Neuronal stem cell (in vitro differentiated cells): ENCODE measurements around the gene ZMYM4.
"Not testable (repeated sequence)": the region's sequence is repeated elsewhere in the genome, so short reads cannot be mapped to it uniquely, and the experiment has no call there.

Experiments used
- DNase-seq: peaks from one replicate; pipeline ENCODE4 v3.0.0-alpha.2; 2013; ENCODE audit warnings: low spot score
- H2AFZ ChIP-seq: one replicate; pipeline ENCODE4 v1.6.1; 2013; ENCODE audit warnings: mild to moderate bottlenecking, low read length, inconsistent platforms
- H2AK5ac ChIP-seq: 2 replicates; pipeline ENCODE4 v1.6.1; 2013; ENCODE audit warnings: low read depth, mild to moderate bottlenecking, inconsistent platforms, low read length, moderate library complexity, mixed read lengths
- H2BK120ac ChIP-seq: 2 replicates; pipeline ENCODE4 v1.6.1; 2013; ENCODE audit warnings: low read depth, mild to moderate bottlenecking, inconsistent platforms, low read length, moderate library complexity, mixed read lengths
- H2BK12ac ChIP-seq: one replicate; pipeline ENCODE4 v1.6.1; 2013; ENCODE audit warnings: low read length, inconsistent platforms
- H2BK15ac ChIP-seq: 2 replicates; pipeline ENCODE4 v1.6.1; 2013; ENCODE audit warnings: mild to moderate bottlenecking, low read length, inconsistent platforms, mixed read lengths
- H2BK5ac ChIP-seq: one replicate; pipeline ENCODE4 v1.6.1; 2013; ENCODE audit warnings: inconsistent platforms, mild to moderate bottlenecking, low read length, moderate library complexity
- H3K14ac ChIP-seq: one replicate; pipeline ENCODE4 v1.6.1; 2013; ENCODE audit warnings: low read length, inconsistent platforms
- H3K18ac ChIP-seq: 2 replicates; pipeline ENCODE4 v1.6.1; 2013; ENCODE audit warnings: low read length, inconsistent platforms
- H3K23ac ChIP-seq: 2 replicates; pipeline ENCODE4 v1.6.1; 2013; ENCODE audit warnings: low read depth, mild to moderate bottlenecking, mixed read lengths, low read length, inconsistent platforms; ENCODE audit not compliant: poor library complexity
- H3K27ac ChIP-seq: replicated peaks from 3 replicates; pipeline ENCODE4 v1.5.1; 2013; ENCODE audit warnings: low read length, inconsistent platforms
- H3K27me3 ChIP-seq, 3 experiments: 2 replicates each; pipeline ENCODE4 v1.6.1; 2013; ENCODE audit warnings: low read length in 3 of 3, mild to moderate bottlenecking in 2 of 3, inconsistent platforms in 1 of 3, low read depth in 1 of 3, mixed read lengths in 1 of 3, moderate library complexity in 1 of 3; ENCODE audit not compliant: control insufficient read depth in 3 of 3, insufficient read depth in 3 of 3
- H3K36me3 ChIP-seq, 2 donors: replicated peaks in 1 of 2; 2 replicates each; pipeline ENCODE4 v1.6.1; 2013; ENCODE audit warnings: low read length in 2 of 2; ENCODE audit not compliant: control insufficient read depth in 2 of 2, insufficient read depth in 2 of 2
- H3K4ac ChIP-seq: 2 replicates; pipeline ENCODE4 v1.6.1; 2013; ENCODE audit warnings: inconsistent platforms, mild to moderate bottlenecking, low read length, moderate library complexity
- H3K4me1 ChIP-seq, 2 donors: 1 replicate in 1 of 2; 2 replicates in 1 of 2; pipeline ENCODE4 v1.6.1; 2013; ENCODE audit warnings: low read length in 2 of 2, low read depth in 1 of 2; ENCODE audit not compliant: control insufficient read depth in 2 of 2, insufficient read depth in 1 of 2
- H3K4me2 ChIP-seq: one replicate; pipeline ENCODE4 v1.6.1; 2013; ENCODE audit warnings: mild to moderate bottlenecking, low read length, inconsistent platforms; ENCODE audit not compliant: insufficient read depth, poor library complexity, severe bottlenecking
- H3K4me3 ChIP-seq, 2 donors: 2 replicates each; pipeline ENCODE4 v1.5.1; 2013; ENCODE audit warnings: low read length in 2 of 2, mild to moderate bottlenecking in 2 of 2, inconsistent platforms in 1 of 2, moderate library complexity in 1 of 2
- H3K79me1 ChIP-seq: one replicate; pipeline ENCODE4 v1.6.1; 2013; ENCODE audit warnings: low read depth, mild to moderate bottlenecking, inconsistent platforms, low read length, moderate library complexity
- H3K9ac ChIP-seq: one replicate; pipeline ENCODE4 v1.6.1; 2013; ENCODE audit warnings: mild to moderate bottlenecking, low read depth, low read length, inconsistent platforms; ENCODE audit not compliant: poor library complexity
- H3K9me3 ChIP-seq, 2 donors: replicated peaks in 1 of 2; 2 replicates each; pipeline versions ENCODE3 to v1.6.1; 2013; ENCODE audit warnings: low read length in 2 of 2, mild to moderate bottlenecking in 2 of 2, inconsistent platforms in 1 of 2, low read depth in 1 of 2, mixed read lengths in 1 of 2, moderate library complexity in 1 of 2; ENCODE audit not compliant: control insufficient read depth in 2 of 2, insufficient read depth in 1 of 2
- H4K8ac ChIP-seq: one replicate; pipeline ENCODE4 v1.6.1; 2013; ENCODE audit warnings: low read depth, mild to moderate bottlenecking, inconsistent platforms, low read length, moderate library complexity
- H4K91ac ChIP-seq: one replicate; pipeline ENCODE4 v1.6.1; 2013; ENCODE audit warnings: low read length, low read depth, mild to moderate bottlenecking, inconsistent platforms; ENCODE audit not compliant: poor library complexity
- WGBS, 2 donors: extraction: QIAGEN DNeasy Blood & Tissue Kit; methylation state at CpG; one replicate each; pipeline ENCODE4 v1.1.7; 2013; ENCODE audit warnings: missing lambda C conversion rate in 2 of 2, mixed read lengths in 1 of 2; ENCODE audit not compliant: insufficient read length in 2 of 2, insufficient replicate concordance in 1 of 2; ENCODE audit errors: extremely low coverage in 2 of 2; 5-methylcytosine and 5-hydroxymethylcytosine counted together

The ZMYM4 gene

DNA sequence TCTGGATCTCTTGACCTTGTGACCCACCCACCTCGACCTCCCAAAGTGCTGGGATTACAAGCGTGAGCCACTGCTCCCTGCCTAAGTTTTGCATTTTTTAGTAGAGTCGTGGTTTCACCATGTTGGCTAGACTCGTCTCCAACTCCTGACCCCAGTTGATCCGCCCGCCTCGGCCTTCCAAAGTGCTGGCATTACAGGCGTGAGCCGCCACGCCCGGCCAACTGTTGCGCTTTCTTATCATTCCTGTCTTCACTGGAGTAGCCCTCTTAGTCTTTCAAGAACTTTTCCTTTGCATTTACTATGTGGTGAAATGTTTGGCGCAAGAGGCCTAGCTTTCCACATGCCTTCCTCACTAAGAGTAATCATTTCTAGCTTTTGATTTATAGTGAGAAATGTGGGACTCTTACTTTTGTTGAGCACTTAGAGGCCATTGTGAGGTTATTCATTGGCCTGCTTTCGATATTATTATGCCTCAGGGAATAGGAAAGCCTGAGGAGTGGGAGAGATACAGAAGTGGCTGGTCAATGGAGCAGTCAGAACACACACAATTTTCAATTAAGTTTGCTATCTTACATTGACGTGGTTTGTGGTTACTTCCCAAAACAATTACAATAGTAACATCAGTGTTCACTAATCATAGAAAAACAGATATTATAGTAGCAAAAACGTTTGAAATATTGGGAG lies 111.0 kb downstream of the ZMYM4 start:
- no peak overlapping the region for H2BK5ac ChIP-seq
- H3K27me3 ChIP-seq, result no peaks in the 10 kb centered on the region
- H3K4me1 ChIP-seq, result no peaks in the 10 kb centered on the region
- no peak overlapping the region for H3K27ac ChIP-seq
- no peak overlapping the region for H3K4me3 ChIP-seq
- no peak overlapping the region for H3K9ac ChIP-seq
- no peak overlapping the region for H3K4me2 ChIP-seq
- H3K23ac ChIP-seq, result no peak overlapping the region
- no peak overlapping the region for H4K8ac ChIP-seq
- no peak for DNase-seq
- no peak overlapping the region for H4K91ac ChIP-seq
- no peak overlapping the region for H2BK15ac ChIP-seq
- no peaks in the 10 kb centered on the region for H3K9me3 ChIP-seq
- no peak overlapping the region for H3K18ac ChIP-seq
- no peak overlapping the region for H2BK120ac ChIP-seq
- no peak overlapping the region for H2AK5ac ChIP-seq
- no CpG with 5 or more reads among the region's 16 CpGs for WGBS, 2 donors
- H3K79me1 ChIP-seq, result no peaks in the 10 kb centered on the region
- H3K36me3 ChIP-seq, result peaks cover 5 to 70% of the 10 kb centered on the region in 2 donors
- H2BK12ac ChIP-seq, result no peak overlapping the region
- no peak overlapping the region for H3K14ac ChIP-seq
- H3K4ac ChIP-seq, result no peak overlapping the region
- H2AFZ ChIP-seq, result no peak overlapping the region

GRCh38 chr1:35380111-35380510 lies 111.6 kb downstream of the ZMYM4 start:
- not testable (repeated sequence) for H3K79me1 ChIP-seq, H3K14ac ChIP-seq, H3K18ac ChIP-seq, H2AK5ac ChIP-seq, H4K8ac ChIP-seq, H3K27me3 ChIP-seq, H3K4me3 ChIP-seq, H3K4ac ChIP-seq, H3K4me1 ChIP-seq, H2BK5ac ChIP-seq, H3K9me3 ChIP-seq, H2BK120ac ChIP-seq, DNase-seq, H2BK12ac ChIP-seq, H2AFZ ChIP-seq, H2BK15ac ChIP-seq, H3K9ac ChIP-seq, H3K4me2 ChIP-seq, H3K23ac ChIP-seq, H3K27ac ChIP-seq, H4K91ac ChIP-seq
- WGBS, 2 donors, result no CpG with 5 or more reads among the region's 6 CpGs
- peaks cover 5 to 71% of the 10 kb centered on the region in 2 donors for H3K36me3 ChIP-seq

GRCh38 chr1:35382107-35382506 lies 113.6 kb downstream of the ZMYM4 start:
- Histone ChIP-seq H3K27ac (no peak overlapping the region), H3K9me3 (no peaks in the 10 kb centered on the region), H3K4me2 (no peak overlapping the region), H3K9ac (no peak overlapping the region), H3K4me3 (no peak overlapping the region), H3K14ac (no peak overlapping the region), H3K4me1 (no peaks in the 10 kb centered on the region), H2BK5ac (no peak overlapping the region), H3K79me1 (peaks cover 1% of the 10 kb centered on the region), H3K27me3 (no peaks in the 10 kb centered on the region), H2AFZ (no peak overlapping the region), H3K36me3 (peaks cover 10 to 77% of the 10 kb centered on the region in 2 donors), H4K91ac (no peak overlapping the region), H3K23ac (no peak overlapping the region), H2BK120ac (no peak overlapping the region), H2AK5ac (no peak overlapping the region), H3K4ac (no peak overlapping the region), H2BK12ac (no peak overlapping the region), H3K18ac (no peak overlapping the region), H2BK15ac (no peak overlapping the region), H4K8ac (no peak overlapping the region)
- DNase-seq, result no peak
- WGBS, 2 donors, result no CpG with 5 or more reads among the region's 4 CpGs

DNA sequence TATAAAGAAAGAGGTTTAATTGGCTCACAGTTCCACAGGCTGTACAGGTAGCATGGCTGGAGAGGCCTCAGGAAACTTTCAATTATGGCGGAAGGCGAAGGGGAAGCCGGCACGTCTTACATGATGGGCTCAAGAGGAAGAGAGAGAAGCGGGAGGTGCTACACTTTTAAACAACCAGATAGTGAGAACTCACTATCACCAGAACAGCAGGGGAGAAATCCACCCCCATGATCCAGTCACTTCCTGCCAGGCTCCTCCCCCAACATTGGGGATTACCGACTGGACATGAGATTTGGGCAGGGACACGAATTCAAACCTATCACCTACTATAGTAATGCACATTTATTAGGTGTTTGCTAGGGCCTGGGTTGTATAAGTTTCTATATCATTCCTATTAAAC lies 117.8 kb downstream of the ZMYM4 start:
- Histone ChIP-seq H3K36me3 (peaks cover 8 to 87% of the 10 kb centered on the region in 2 donors), H2AFZ (no peak overlapping the region), H3K4me1 (peaks cover 0 to 2% of the 10 kb centered on the region in 2 donors), H3K9me3 (no peaks in the 10 kb centered on the region), H4K8ac (no peak overlapping the region), H3K27me3 (no peaks in the 10 kb centered on the region), H3K14ac (no peak overlapping the region), H2BK15ac (no peak overlapping the region), H2BK12ac (no peak overlapping the region), H3K4me3 (no peak overlapping the region), H3K9ac (no peak overlapping the region), H3K18ac (no peak overlapping the region), H3K4ac (no peak overlapping the region), H4K91ac (no peak overlapping the region), H2BK5ac (no peak overlapping the region), H3K27ac (no peak overlapping the region), H2AK5ac (no peak overlapping the region), H3K4me2 (no peak overlapping the region), H2BK120ac (no peak overlapping the region), H3K23ac (no peak overlapping the region), H3K79me1 (peaks cover 1% of the 10 kb centered on the region)
- no CpG with 5 or more reads among the region's 7 CpGs for WGBS, 2 donors
- DNase-seq, result no peak
